ENCODE measurements around the gene LCE1A. TPM values are rescaled to one million over a fixed set of nuclear protein-coding genes. Genes with fewer than 3 reads are reported as not detected.

The LCE1A gene, protein sequence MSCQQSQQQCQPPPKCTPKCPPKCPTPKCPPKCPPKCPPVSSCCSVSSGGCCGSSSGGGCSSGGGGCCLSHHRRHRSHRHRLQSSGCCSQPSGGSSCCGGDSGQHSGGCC
- total RNA-seq, result not detected in 2 replicates

DNA sequence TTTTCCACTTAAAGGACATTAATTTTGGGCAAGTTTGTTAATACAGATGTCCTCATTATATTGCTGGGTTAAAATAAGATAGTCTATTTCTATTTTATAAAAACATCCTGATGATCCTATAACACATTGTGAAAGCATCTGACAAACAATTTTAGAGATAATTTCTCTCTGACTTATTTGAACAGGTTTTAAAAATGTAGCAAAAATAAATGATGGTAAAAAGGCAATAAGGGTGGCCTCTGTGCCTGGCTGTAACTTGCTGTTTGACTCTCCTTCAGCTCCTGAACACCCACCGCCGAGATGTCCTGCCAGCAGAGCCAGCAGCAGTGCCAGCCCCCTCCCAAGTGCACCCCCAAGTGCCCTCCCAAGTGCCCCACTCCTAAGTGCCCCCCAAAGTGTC lies at the start of gene LCE1A:
LCE1A (plus strand) TSS at position 301 of the 400 bp plus-strand sequence; CDS start at position 301, 0 bp downstream.

GRCh38 chr1:152786077-152786476 lies 41.2 kb upstream of the LCE1A start, which contains the start of gene LCE1E:
Gene LCE1E, plus strand, starts transcription at chr1:152786257. Its CDS starts 1,043 bp downstream, at chr1:152787300.

DNA sequence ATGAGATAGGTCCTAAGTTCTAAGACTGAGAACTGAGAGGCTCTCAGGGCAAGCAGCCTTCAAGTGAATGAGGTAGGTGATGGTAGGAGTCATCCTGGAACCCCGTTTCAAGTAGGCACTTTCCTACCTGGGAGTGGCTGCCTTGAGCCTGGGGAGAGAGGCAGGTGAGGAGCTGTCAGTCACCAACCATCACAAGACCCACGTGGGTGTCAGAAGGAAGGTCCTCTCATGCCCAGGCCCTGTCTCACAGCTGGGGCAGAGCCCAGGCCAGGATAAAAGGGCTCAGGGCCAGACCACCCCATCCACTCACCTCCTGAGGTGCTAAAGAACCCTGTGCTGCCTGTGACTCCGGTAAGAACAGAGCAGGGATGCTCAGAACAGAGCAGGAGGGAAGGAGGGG lies 30.9 kb upstream of the LCE1A start, which contains the start of gene LCE1D:
LCE1D (plus strand) TSS at position 301 of the 400 bp plus-strand sequence. CDS start 1,074 bp downstream, outside the sequence.

GRCh38 chr1:152806576-152806975 lies 20.7 kb upstream of the LCE1A start, which contains the start of gene LCE1C:
Gene LCE1C, minus strand, starts transcription at chr1:152806651. Its CDS starts 1,173 bp downstream, at chr1:152805478.

GRCh38 chr1:152811671-152812070 lies 15.6 kb upstream of the LCE1A start, which contains the start of gene LCE1B:
Gene LCE1B, plus strand, starts transcription at chr1:152811971. Its CDS starts 476 bp downstream, at chr1:152812447.

GRCh38 chr1:152842556-152842955 lies 15.3 kb downstream of the LCE1A start, which contains the start of gene LCE6A:
Gene LCE6A, plus strand, starts transcription at chr1:152842856. Its CDS starts 665 bp downstream, at chr1:152843521.

GRCh38 chr1:152859696-152860095 lies 32.4 kb downstream of the LCE1A start, which contains the start of gene LCE7A:
Gene LCE7A, plus strand, starts transcription at chr1:152859996. Its CDS starts 702 bp downstream, at chr1:152860698.

Other genes with a start within 250 kb of the LCE1A start
- gene LCE3D, start 247.0 kb upstream of the LCE1A start, total RNA-seq, result not detected in 2 replicates
- not detected in 2 replicates for gene LCE3C, start 227.2 kb upstream of the LCE1A start, total RNA-seq
- gene LCE3B, start 213.7 kb upstream of the LCE1A start, total RNA-seq, result not detected in 2 replicates
- gene LCE3A, start 204.4 kb upstream of the LCE1A start, total RNA-seq, result not detected in 2 replicates
- not detected in 2 replicates for gene LCE2D, start 164.1 kb upstream of the LCE1A start, total RNA-seq
- gene LCE2C, start 152.2 kb upstream of the LCE1A start, total RNA-seq, result not detected in 2 replicates
- not detected in 2 replicates for gene LCE2B, start 141.3 kb upstream of the LCE1A start, total RNA-seq
- gene LCE2A, start 129.1 kb upstream of the LCE1A start, total RNA-seq, result 0.57 TPM in 1 of 2 replicates, not detected in the other
- gene LCE4A, start 119.3 kb upstream of the LCE1A start, total RNA-seq, result not detected in 2 replicates
- gene KPRP, start 69.4 kb upstream of the LCE1A start, total RNA-seq, result not detected in 2 replicates
- gene LCE1F, start 52.3 kb upstream of the LCE1A start, total RNA-seq, result not detected in 2 replicates
- not detected in 2 replicates for gene LCE1E, start 41.2 kb upstream of the LCE1A start, total RNA-seq
- not detected in 2 replicates for gene LCE1D, start 30.8 kb upstream of the LCE1A start, total RNA-seq
- gene LCE1C, start 20.8 kb upstream of the LCE1A start, total RNA-seq, result not detected in 2 replicates
- gene LCE1B, start 15.5 kb upstream of the LCE1A start, total RNA-seq, result not detected in 2 replicates
- not detected in 2 replicates for gene LCE6A, start 15.4 kb downstream of the LCE1A start, total RNA-seq
- gene LCE7A, start 32.5 kb downstream of the LCE1A start, total RNA-seq, result not detected in 2 replicates
- not detected in 2 replicates for gene SMCP, start 50.8 kb downstream of the LCE1A start, total RNA-seq
- gene IVL, start 81.1 kb downstream of the LCE1A start, total RNA-seq, result 0.14 TPM in 1 of 2 replicates, not detected in the other
- not detected in 2 replicates for gene SPRR5, start 119.7 kb downstream of the LCE1A start, total RNA-seq
- gene SPRR4, start 143.2 kb downstream of the LCE1A start, total RNA-seq, result not detected in 2 replicates
- gene SPRR1A, start 156.6 kb downstream of the LCE1A start, total RNA-seq, result not detected in 2 replicates
- not detected in 2 replicates for gene SPRR3, start 174.3 kb downstream of the LCE1A start, total RNA-seq
- not detected in 2 replicates for gene SPRR1B, start 203.7 kb downstream of the LCE1A start, total RNA-seq
- gene SPRR2D, start 213.6 kb downstream of the LCE1A start, total RNA-seq, result not detected in 2 replicates
- not detected in 2 replicates for gene SPRR2A, start 230.0 kb downstream of the LCE1A start, total RNA-seq
- gene SPRR2B, start 244.1 kb downstream of the LCE1A start, total RNA-seq, result not detected in 2 replicates

Measured in placental pericyte (primary cell).